ENCODE data around the gene RHBDL1.

Gene RHBDL1

DNA sequence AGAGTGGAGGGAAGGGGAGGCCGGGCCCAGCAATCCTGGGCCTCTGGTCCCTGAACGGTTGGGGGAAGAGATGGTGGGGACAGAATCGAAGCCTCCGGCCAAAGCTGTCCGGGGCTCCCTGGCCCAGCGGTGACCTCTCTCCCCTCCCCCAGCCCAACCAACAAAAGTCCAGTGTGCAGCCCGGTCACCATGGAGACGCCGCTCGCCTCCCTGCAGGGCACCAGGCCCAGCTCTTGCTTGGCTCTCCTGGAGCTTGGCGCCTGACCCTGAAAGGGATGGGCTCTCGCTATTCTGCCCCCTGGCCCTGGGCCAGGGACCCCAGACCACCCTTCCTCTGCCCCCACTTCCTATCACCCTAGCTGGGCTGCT lies 40.7 kb downstream of the RHBDL1 start:
- TF ChIP-seq CTCF (IDR thresholded peaks at IDR 0.05; ENCODE audit: borderline replicate concordance, insufficient read depth, low read depth, low read length): no peak
- H3K4me3 ChIP-seq (ENCODE audit: low read depth, low read length): no peak overlapping the region

- TF ChIP-seq CTCF (IDR thresholded peaks at IDR 0.05; ENCODE audit: borderline replicate concordance, insufficient read depth, low read depth, low read length): no peak
- H3K4me3 ChIP-seq (ENCODE audit: low read depth, low read length): no peak overlapping the region
These were observed 41.4 kb downstream of the RHBDL1 start for GRCh38 chr16:716768-717325.

- TF ChIP-seq CTCF (IDR thresholded peaks at IDR 0.05; ENCODE audit: borderline replicate concordance, insufficient read depth, low read depth, low read length): no peak
- H3K4me3 ChIP-seq (ENCODE audit: low read depth, low read length): no peak overlapping the region
These were observed 42.2 kb downstream of the RHBDL1 start for GRCh38 chr16:717450-718245.

- H3K4me3 ChIP-seq (ENCODE audit: low read depth, low read length): no peak overlapping the region
- no peak for TF ChIP-seq CTCF (IDR thresholded peaks at IDR 0.05; ENCODE audit: borderline replicate concordance, insufficient read depth, low read depth, low read length)
These were observed 42.9 kb downstream of the RHBDL1 start for GRCh38 chr16:718389-718788.

- TF ChIP-seq CTCF (IDR thresholded peaks at IDR 0.05; ENCODE audit: borderline replicate concordance, insufficient read depth, low read depth, low read length): no peak
- no peak overlapping the region for H3K4me3 ChIP-seq (ENCODE audit: low read depth, low read length)
These were observed 43.5 kb downstream of the RHBDL1 start for GRCh38 chr16:718922-719321.

DNA sequence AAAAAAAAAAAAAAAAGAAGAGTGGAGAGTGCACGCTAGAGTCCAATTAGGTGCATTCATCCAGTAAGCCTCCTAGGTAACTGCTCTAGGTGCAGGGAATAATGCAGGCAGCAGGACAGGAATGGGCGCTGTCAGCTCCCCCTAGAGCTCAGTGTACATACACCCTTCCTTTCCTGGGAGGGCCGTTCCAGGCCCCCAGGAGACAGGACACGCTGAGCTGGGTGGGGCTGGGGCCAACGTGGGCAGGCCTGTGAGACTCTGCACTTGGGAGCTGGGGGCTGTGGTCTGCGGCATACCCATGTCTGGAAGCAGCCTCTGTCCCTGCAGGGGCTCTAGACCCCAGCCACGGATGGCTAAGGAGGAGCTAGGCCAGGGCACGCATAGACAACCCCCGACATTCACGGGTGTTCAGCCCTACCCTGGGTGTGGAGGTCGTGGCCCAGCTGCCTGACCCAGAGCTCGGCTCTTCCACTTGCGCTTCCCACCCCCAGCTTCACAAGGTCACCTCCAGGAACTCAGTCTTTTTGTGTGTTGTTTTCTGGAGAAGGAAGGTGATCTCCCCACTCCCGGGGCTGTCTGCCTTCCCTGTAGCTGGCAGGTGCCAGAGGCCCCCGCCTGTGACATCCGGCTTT lies 44.5 kb downstream of the RHBDL1 start:
- 0 out of 2 replicates have a peak, but pooled peaks have one; percentile 0 for TF ChIP-seq CTCF (IDR thresholded peaks at IDR 0.05; ENCODE audit: borderline replicate concordance, insufficient read depth, low read depth, low read length)
- peak overlapping the region; percentile 92 for H3K4me3 ChIP-seq (ENCODE audit: low read depth, low read length)
